ENCODE measurements around the gene LGI1.

- TF ChIP-seq CTCF (conservative IDR thresholded peaks at IDR 0.05; ENCODE audit: low read length) (no peak), EZH2phosphoT487 (IDR thresholded peaks at IDR 0.05; ENCODE audit: borderline replicate concordance) (no peak)
Measured at GRCh38 chr10:93766918-93767317, 9.2 kb downstream of the LGI1 start.
